Islet of Langerhans (tissue), 1 donor: ENCODE measurements around the gene ZNF385C.

Experiments
- FAIRE-seq: peaks from one replicate; lab custom pipeline; 2011; peaks lifted over from hg19 to GRCh38; lab: Jason Lieb, UNC

ZNF385C gene

DNA sequence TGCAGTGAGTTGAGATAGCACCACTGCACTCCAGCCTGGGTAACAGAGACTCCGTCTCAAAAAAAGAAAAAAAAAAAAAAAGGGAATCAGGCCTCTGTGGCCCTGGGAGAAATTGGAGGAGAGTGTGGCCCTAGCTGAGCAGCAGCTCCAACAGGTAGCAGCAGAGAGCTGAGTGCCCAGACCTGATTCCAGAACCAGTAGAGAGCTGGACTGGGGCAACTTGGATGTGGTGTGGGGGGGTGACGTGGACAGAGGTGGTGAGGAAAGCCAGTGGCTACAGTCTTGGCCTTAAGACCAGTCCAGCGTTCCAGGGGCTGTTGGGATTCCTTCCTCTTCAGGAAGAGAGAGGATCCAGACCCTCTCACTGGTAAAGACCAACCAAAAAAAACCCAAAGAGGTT lies 26.0 kb upstream of the ZNF385C start:
- no peak for FAIRE-seq

DNA sequence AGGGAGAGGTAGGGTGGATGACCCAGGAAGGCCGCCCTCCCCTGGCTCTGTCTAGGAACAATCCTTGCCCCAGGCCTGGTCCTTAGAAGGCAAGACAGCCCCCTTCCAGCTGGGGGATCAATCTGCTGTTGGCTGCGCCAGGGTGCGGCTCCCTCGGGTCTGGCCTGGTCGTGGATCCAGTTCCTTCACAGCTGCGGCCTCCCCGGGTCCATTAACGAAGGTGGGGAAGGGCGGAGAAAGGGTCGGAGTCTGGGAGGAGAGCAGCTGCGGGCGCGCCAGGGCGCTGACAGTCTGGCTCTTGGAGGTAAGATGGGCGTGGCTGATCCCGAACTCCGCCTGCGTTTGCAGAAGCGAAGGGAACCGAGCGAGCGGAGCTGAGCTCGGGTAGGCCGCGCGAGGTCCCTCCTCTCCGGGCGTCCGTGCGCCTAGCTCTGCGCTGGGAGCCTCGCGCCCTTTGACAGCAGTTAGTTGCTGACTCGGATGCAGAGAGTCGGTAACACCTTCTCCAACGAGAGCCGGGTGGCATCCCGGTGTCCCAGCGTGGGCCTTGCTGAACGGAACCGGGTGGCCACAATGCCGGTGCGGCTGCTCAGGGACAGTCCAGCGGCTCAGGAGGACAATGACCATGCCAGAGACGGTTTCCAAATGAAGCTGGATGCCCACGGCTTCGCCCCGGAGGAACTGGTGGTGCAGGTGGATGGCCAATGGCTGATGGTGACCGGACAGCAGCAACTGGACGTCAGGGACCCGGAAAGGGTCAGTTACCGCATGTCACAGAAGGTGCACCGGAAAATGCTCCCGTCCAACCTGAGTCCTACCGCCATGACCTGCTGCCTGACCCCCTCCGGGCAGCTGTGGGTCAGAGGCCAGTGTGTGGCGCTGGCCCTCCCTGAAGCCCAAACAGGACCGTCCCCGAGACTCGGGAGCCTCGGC lies 24.4 kb upstream of the ZNF385C start, which contains the start of gene HSPB9:
HSPB9 (plus strand) TSS at position 434 of the 933 bp plus-strand sequence; CDS start at position 481, 47 bp downstream.
- FAIRE-seq = no peak

DNA sequence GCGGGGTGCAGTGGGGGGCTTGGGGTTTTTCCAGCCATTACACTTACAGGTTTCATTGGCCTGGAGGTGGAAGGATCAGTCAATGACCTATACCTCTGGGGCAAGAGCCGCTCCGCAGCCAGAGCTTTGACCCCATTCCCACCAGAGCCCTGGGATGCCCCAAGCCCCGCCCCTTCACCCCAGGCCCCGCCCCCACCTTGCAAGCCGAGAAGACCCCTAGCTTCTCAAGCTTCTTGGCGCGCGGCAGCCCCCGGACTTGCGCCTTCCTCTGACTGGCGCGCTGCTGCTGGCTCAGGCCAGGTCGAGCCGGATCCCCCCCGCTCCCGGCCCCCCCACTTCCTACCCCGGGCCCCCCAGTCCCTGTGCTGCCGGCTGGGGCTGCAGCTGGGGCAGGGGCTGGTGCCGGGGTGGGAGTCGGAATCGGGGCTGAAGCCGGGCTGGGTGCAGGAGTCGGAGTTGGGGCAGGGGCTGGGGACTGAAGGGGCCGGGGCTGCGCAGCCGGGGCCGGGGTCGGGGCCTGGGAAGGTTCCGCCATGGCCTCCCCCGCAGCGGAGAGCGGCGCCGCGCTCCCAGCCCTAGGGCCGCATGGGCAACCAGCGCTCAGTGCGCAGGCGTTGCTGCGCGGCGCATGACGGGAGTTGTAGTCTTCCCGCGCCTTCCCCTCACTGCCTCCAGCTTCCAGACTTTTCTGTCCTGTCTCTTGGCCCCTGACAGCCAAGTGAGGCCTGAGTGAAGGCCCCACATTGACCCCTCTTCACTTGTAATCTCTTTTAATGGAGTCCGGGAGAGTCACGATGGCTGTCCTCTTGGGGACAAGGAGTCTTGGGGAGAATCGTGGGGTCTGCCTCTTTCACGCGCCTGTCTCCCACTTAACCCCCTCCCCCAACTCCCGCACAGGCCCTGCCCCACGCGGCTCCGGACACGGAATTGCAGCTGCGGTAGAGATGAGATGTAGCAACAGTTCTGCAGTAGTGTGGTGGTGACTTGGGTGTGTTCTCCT lies 22.8 kb upstream of the ZNF385C start, which contains the start of gene KAT2A:
KAT2A (minus strand) TSS at position 598 of the 1,000 bp plus-strand sequence; CDS start at position 535, 63 bp downstream.
- FAIRE-seq = no peak

DNA sequence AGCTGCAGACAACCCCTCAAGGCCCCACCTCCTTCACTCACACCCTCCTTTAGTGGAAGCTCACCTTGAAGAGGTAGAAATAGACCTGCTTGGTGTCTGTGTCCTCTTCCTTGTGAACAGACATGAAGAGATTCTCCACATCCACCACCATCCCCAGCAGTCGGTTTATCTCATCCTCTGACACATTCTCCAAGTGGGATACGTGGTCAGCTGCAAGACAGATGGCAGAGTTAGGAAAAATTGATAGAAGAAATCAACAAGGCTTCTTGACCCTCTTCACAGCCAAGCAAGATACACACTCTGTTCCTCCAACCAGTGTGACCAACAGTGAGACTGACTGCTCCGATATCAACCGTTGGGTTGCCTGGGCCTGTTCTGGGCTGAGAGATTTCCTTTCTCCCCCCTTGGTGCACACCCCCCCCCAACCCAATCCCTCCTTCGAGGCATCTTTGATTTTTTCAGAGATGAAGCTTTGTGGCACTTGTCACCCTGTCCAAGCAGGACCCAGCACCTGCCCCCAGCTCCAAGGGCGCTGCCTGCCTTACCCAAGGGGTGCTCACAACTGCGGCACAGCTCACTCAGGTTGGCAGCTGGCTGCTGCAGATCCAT lies 22.0 kb upstream of the ZNF385C start:
- no peak for FAIRE-seq

DNA sequence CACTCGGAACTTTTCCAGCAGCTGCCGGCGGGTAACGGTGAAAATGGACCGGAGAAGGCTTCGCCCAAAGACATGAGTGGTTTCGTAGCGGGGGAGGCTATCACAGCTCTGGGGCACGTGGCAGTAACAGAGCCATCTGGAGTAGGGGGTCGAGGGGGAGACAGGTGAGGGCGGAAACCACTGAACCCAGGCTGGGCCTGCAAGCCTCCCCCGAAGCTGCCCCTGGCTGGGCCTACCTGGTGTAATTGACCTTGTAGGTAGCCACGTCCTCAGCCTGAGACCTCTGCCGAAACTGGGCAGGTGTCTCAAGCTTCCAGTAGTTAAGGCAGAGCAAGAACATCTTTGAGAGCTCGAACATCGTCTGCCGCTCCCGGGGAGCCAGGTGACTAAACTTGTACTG lies 21.0 kb upstream of the ZNF385C start:
- FAIRE-seq = no peak

DNA sequence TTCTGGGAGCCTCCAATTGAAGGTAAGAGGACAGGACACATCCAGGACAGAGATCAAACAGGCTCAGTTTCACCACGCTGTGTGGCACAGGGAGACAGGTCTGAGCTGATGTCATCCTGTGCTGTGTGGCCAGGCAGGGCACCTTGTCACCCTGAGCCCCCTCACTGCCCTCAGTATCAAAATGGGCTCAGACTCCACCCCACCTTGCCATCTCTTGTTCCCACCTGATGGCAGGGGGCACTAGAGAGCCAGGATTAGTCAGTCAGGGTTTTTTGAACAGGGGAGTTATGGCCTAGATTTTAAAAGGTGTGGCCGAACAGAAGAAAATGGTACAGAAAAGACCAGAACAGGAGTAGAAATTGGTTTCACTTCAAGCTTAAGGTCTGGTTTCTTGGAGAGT lies 20.3 kb upstream of the ZNF385C start:
- no peak for FAIRE-seq

DNA sequence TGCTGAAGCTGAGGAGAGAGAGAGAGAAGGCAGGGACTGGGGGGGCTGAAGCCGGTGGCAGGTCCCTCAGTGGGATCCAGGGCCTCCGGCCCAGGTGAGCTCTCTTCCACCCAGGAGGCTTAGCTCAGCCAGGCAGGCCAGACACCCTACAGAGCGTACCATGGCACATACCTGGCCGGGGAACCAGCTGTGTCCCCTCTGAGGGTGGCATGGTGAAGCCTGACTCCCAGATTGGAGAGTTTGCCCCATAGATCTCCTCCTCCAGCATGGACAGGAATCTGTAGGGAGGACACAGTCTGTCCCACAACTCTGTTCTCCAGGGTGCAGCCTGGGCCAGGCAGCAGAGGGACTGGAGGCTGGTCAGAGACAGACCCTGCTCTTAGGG lies 19.8 kb upstream of the ZNF385C start:
- FAIRE-seq = no peak

DNA sequence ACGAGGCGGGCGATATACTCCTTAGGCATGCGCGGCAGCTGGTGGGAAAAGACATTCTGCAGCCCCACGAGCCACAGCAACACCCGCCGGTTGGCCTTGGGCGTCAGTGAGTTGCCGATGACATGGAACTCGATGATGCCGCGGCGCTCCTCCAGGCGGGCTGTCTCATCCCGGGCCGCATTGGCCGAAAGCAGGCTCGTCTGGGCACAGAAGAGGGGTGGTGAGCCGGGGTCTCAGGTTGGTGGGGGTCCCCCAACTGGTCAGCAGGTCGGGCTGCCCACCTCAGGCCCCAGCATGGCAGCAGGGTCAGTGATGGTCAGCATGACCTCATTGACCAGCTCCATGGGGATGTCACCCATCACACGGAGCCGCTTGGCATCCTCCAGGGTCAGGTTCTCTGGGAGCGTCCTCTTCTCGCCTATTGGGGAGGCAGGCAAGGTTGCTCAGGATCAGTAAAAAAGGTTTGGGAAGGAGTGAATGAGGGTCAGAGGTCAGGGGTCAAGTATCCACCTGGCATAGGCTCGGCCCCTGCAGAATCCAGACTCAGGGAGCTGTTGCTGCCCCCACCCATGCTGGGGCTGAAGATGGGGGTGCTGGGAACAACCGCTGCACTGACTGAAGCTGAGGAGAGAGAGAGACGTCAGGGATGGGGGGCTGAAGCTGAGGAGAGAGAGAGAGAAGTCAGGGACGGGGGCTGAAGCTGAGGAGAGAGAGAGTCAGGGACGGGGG lies 19.3 kb upstream of the ZNF385C start:
- FAIRE-seq = no peak

DNA sequence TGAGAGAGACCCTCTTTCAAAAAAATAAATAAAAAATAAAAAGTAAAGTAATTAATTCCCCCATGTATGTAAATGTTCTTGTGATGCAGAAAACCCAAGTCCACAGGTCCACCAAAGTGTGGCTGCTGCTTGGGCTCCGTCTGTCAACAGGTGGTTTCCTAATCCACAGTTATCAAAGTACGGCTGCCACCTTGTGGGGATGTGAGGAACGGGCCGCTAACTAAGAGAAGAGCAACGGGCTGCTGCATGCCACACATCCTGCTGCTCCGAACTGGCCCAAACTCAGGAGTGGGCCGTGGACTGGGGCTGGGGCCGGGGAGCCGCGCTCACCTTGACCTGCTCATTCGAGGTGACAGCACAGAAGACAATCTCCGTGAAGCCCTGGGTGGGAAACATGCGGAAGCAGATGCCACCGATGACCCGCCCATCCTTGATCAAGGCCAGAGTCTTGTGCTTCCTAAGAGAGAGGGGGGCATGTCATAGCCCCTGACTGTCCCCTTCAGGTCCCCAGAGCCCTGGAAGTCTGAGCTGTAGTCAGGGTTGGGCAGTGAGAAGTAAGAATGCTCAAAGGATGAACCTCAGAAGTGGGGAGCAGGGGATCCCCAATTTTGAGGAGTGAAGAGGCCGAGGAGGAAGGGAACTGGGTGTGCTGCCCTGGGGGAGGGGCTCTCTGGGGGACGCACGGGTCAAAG lies 18.6 kb upstream of the ZNF385C start:
- no peak for FAIRE-seq

DNA sequence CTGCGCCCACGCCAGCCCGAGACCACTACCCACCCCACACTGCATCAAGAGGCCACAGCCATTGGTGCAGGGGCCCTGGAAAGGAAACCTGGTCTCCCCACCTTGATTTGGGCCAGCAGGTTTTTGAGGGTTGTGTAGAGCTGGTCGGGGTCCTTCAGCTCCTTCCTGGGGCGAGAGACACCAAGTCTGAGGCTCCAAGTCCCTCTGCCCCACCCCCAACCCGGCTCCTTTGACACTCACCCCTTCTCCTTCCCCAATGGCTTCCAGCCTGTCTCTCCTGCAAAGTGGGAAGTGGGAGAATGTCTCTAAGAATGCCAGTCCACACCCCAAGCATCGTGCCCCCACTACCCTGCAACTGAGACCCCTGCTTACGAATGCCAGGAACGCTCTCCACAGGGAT lies 15.8 kb upstream of the ZNF385C start:
- FAIRE-seq = no peak

DNA sequence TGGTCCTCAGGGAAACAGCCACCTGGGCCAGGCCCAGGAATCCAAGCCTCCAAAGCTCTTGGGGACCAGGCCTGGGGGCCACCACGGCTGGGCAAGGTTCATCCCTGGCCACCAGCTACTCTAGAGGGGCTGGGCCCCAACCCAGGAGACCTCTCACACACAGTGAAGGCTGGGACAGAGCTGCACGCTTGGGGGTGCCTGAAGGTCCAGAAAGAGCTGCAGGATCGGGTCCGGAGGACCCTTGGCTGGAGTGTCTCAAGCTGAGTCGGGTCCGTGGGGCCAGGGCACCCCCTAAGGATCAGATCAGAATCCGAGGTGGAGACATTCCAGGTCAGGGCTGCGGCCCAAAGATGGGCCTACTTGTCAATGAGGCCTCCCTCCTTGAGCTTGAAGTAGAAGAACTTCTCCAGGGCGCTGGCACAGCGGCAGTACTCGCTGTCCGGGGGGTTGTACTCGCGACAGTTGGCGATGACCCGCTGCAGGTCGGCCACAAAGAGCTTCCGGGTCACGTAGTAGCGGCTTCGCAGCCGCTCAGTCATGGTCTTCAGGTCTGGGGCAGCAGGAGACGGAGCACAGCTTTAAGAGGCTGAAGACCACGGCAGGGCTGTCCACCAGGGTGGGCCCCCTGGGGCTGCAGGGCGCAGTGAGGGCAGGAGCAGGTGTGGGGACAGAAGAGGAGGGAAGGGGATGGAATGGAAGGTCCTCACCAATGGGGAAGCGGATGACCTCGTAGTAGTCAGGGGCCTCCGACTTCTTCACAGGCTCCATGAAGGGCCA lies 15.2 kb upstream of the ZNF385C start:
- no peak for FAIRE-seq

DNA sequence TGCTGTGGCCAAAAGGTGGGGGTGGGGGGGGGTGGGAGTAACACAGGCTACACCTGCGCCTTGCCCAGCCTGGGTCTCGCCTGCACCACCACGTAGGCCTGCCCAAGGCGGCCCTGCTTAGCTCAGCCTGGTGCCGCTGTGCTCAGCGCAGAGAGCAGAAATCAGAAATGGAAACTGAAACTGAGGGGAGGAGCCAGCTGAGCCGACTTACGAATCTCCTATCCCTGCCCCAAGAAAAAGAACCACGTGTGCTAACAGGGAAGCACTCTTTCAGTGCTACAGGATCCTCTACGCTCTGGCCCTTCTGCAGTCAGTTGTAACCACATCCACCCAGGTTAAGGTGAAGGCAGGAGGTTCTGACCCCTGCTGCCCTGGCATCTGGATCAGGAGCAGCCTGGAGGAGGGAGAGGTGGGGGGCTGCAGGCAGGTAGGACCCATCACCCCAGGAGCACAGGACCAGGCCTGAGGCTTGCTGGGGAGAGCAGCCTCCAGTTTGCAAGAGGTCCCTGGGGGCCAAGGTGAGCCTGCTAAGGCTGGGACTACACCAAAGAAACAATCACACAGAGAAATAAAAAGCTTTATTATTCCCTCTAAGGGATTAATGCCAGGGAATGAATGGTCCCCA lies 14.4 kb upstream of the ZNF385C start, which contains the start of gene DHX58:
DHX58 (minus strand) TSS at position 163 of the 625 bp plus-strand sequence. CDS start 822 bp downstream, outside the sequence.
- FAIRE-seq = peak; percentile 85

DNA sequence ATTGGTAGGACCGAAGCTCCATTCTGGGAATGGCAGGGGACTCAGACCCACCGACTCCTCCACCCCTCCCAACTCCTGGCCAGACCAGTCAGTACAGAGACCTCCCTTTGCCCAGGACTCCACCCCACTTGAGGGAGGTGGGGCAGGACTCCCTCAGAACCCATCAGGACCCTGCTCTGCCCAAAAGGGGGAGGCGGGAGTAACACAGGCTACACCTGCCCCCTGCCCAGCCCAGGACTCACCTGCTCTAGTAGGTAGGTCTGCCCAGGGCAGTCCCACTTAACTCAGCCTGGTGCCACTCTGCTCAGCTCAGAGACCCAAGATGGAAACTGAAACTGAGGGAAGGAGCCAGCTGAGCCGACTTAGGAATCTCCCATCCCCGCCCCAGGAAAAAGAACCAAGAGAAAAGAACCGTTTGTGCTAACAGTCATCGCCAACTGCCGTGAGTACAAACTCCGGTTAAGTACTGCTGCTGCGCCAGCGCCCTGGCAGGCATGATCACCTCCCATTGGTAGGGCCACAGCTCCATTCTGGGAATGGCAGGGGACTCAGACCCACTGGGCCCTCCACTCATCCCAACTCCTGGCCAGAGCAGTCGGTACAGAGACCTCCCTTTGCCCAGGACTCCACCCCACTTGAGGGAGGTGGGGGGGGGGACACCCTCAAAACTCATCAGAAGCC lies 13.7 kb upstream of the ZNF385C start:
- FAIRE-seq = no peak

DNA sequence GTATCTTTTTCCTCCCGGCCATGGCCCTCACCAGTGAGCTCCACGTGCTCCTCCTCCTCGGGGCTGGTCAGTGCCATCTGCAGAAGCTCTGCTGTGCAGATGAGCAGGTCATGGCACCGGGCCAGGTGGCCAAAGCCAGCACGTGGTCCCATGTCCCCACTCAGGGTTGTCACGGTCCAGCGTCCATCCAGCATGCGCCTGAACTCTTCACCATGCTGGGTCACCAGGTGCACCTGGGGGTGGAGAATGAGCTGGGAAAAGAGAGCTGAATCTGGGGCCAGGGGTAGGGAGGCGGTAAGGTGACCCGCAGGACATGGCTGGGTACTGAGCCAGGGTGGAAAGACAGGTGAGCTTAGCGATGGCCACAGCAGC lies 13.0 kb upstream of the ZNF385C start:
- FAIRE-seq = no peak

DNA sequence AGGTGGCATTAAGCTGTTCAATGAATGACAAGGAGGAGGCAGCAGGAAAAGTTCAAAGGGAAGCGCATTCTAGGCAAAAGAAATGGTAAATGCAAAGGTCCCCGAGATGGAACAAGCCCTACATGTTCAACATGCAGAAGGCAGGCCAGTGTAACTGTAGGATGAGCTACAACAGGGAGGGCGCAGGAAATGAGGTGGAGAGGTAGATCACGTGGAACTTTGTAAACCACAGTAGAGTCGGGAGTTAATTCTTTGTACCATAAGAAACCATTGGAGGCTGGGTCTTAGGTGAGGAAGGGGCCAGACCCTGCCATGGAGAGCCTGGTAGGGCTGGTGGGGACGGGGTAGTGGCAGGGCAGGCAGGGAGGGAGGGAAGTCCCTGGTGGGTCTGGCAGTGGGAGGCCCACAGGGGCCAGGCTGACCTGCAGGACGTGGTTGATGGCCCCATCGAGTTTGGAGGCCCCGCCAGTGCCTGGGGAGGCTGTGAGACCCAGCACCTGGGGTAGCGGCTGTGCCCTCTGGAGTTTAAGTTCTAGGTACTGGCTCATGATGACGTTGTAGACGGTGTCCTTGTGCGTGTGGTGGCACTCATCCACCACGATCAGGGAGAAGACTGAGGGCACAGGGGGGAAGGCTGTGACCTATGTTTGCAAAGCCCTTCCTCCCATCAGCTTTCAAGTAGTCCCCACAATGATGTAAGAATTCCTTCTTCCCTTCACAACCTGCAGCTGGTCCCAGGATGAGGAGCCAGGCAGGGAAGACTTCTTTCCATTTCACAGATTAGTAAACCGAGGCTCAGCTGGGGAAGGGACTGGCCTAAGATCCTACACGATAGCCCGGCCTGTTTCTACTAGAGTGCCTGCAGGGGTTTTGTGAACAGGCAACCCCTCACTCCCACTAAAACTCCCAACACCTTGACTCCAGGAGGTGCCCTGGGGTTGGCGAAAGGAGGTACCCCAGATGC lies 12.3 kb upstream of the ZNF385C start:
- FAIRE-seq = no peak

DNA sequence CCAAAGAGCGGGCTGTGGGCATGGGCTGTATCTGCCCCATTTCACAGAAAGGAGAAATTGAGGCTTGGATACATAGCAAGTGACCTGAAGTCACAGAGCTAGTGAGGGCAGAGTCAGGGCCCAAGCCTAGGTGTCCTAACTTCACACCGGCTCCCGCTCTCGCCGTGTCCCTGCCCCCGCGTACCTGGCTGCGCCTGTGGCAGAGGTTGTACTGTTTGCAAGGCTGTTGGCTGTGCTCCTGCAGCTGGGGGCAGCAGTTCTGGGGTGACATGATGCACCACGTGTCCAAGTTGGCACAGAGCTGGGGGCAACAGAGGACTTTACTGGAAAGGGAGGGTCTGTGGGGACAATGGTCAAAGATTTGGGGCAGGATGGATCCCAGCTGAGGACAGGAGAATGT lies 10.8 kb upstream of the ZNF385C start:
- no peak for FAIRE-seq
